GM12875 (cell line): ENCODE results near the gene COL4A1.

Source experiments
- H3K4me3 ChIP-seq: one replicate; pipeline ENCODE4 v1.5.1; 2011; ENCODE audit warnings: low read depth, low read length, control low read depth
- TF ChIP-seq, protein P1 (sequence below): IDR thresholded peaks from 2 replicates; pipeline ENCODE4 v1.5.1; 2011; ENCODE audit warnings: low read depth, mild to moderate bottlenecking, control low read depth, inconsistent platforms, low read length, moderate library complexity, borderline replicate concordance; ENCODE audit not compliant: insufficient read depth

The COL4A1 gene

DNA sequence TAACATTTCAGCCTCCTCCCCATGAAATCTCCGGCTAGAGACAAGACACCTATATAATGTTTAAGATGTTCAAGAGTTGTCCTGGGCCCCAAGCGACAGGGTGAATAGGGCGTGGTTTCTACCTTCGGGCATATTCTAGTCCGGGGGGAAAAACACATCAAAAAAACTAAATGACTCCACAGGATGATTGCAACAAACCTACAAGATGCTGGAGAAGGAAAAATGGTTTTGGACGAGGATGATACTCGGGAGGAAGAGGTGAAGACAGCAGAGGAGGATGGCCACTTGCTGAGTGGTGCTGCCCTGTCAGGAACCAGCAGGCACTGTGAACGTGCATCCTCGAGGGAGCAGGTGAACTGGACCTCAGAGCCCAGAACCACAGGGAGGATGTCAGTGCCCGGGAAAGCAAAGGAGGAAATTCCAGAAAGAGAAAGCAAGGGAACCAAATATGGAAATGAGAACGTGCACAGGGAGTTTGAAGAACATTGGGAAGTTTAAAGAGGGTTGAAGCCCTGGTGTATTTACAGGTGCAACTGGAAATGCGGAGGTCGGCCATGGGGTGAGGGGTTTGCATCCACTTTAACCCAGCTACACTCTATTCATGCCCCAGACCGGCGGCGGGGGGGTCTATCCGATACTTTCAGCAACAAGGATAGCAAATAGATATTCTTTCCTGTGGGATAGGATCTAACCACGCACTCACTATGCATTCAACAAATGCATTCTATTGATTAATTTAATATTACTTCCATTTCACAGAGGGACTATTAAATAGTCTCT, 50.6 kb downstream of the COL4A1 start:
- TF ChIP-seq, protein P1, sequence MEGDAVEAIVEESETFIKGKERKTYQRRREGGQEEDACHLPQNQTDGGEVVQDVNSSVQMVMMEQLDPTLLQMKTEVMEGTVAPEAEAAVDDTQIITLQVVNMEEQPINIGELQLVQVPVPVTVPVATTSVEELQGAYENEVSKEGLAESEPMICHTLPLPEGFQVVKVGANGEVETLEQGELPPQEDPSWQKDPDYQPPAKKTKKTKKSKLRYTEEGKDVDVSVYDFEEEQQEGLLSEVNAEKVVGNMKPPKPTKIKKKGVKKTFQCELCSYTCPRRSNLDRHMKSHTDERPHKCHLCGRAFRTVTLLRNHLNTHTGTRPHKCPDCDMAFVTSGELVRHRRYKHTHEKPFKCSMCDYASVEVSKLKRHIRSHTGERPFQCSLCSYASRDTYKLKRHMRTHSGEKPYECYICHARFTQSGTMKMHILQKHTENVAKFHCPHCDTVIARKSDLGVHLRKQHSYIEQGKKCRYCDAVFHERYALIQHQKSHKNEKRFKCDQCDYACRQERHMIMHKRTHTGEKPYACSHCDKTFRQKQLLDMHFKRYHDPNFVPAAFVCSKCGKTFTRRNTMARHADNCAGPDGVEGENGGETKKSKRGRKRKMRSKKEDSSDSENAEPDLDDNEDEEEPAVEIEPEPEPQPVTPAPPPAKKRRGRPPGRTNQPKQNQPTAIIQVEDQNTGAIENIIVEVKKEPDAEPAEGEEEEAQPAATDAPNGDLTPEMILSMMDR, result no peak

DNA sequence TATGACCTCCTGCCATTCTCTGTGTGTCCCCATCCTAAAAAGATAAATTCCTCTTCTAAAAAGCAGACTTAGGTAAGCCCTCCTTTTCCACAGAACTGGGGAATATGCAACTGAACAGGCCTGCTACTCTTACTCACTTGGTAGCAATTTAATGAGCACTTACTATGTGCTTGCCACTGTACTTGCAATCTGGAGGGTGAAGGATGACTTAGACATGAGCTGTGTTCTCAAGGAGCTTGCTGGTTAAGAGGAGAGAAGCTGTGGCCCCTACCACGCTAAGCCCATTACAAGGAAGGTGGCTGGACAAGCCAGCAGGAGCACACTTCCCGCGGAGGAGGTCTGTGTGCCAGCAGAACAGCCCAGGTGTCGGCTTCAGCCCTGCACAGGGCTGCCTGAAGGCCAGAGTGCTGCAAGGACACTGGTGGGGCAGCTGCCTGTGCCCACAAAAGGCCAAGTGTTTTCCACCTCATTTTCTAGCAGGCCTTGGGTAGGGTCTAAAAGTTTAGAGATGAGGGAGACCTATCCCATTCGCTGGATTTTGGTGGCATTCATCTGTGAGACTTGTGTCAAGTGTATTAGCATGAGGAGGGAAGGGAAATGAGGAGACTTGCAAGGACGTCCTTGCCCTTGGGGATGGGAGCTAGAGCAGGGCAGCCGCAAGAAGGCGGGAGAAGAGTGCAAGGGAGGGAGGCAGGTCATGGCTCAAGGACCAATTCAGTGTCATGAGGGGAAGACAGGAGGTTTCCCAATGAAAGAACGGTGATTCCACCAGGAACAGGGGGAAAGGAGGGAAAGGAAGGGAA, 52.0 kb downstream of the COL4A1 start:
- TF ChIP-seq, protein P1, result no peak
- H3K4me3 ChIP-seq, result no peak overlapping the region

More for the DNA sequence above, 50.6 kb downstream of the COL4A1 start:
- H3K4me3 ChIP-seq, result no peak overlapping the region

GRCh38 chr13:110254151-110254679, 52.7 kb downstream of the COL4A1 start:
- H3K4me3 ChIP-seq, result no peak overlapping the region
- TF ChIP-seq, protein P1, result no peak

DNA sequence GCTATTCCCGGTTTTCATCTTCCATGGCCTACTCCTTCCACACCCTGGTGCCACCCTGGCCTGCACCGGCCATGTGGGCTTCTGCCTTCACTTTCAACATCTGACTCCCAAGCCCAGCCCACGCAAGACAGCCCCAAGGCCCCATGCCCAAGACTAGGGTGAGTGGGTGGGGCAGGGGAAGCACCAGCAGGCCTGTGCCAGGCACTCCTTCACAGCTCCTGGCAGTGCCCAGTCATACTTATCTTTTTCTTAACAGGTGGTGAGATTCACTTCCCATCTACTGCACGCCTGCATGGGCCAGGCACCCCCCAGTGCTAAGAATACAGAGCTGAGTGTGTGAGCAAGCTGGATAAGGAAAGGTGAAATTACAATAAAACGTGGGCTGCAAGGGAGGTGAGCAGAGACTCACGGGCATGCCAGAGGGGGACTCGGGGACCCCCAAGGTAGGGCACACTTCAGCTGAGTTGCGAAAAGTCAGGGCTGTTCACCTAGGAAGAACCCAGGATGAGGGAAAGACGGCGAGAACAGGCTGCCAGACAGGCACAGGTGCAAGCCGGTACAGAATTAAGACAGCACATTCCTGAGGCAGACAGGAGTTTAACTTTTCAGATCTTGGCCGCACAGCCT, 55.7 kb downstream of the COL4A1 start:
- no peak overlapping the region for H3K4me3 ChIP-seq

GRCh38 chr13:110250258-110250891, 56.6 kb downstream of the COL4A1 start:
- H3K4me3 ChIP-seq, result no peak overlapping the region
- TF ChIP-seq, protein P1, result no peak

More for the DNA sequence above, 55.7 kb downstream of the COL4A1 start:
- TF ChIP-seq, protein P1, result no peak

DNA sequence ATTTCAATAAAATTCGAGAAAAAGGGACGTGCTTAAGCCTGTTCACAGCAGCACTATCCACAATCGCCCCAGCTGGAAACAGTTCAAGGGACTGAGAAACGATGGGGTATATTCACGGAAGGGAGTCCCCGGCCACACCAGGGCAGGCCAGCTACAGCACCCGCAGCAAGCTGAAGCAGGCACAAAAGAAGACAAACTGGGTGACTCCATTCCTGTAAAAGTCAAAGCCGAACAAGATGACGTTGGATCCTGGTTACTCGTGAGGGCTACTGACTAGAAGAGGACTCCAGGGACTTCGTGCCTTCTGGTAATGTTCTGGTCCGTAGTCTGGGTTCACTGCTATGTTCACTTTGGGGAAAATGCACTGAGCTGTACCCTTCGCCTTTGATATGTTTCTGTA, 57.6 kb downstream of the COL4A1 start:
- TF ChIP-seq, protein P1, result no peak

More for the DNA sequence above, 57.6 kb downstream of the COL4A1 start:
- no peak overlapping the region for H3K4me3 ChIP-seq
